HEK293 (cell line): ENCODE results near the gene TNNC2.

Experiments
- CTCF ChIA-PET: fragments of 350-600 bp; formaldehyde crosslinking; extraction: SDS; loops from one replicate; lab custom pipeline; 2021; ENCODE audit warnings: antibody characterized with exemption; lab: Yijun Ruan, JAX
- POLR2A ChIA-PET: fragments of 300-600 bp; formaldehyde crosslinking; extraction: SDS; loops from one replicate; lab custom pipeline; 2020; ENCODE audit warnings: antibody characterized with exemption, inconsistent platforms; lab: Yijun Ruan, JAX
- H3K27ac ChIP-seq: fragments of 200-500 bp; sonication (Bioruptor generic); 2 replicates; pipeline ENCODE4 v1.5.1; 2014; ENCODE audit warnings: low read depth, low read length, control low read depth, inconsistent platforms; ENCODE audit errors: extremely low read depth
- H3K36me3 ChIP-seq, 2 experiments: fragments of 200-500 bp in 1 of 2; sonication (Bioruptor generic) in 1 of 2; 1 replicate in 1 of 2; 2 replicates in 1 of 2; pipeline ENCODE4 v1.5.1; 2014 to 2017; ENCODE audit warnings: inconsistent platforms in 2 of 2, low read length in 2 of 2; ENCODE audit not compliant: control insufficient read depth in 2 of 2, insufficient read depth in 1 of 2
- H3K4me1 ChIP-seq: fragments of 200-500 bp; sonication (Bioruptor generic); 2 replicates; pipeline ENCODE4 v1.5.1; 2014; ENCODE audit warnings: mild to moderate bottlenecking, low read length, inconsistent platforms; ENCODE audit not compliant: control insufficient read depth, insufficient read depth
- H3K4me3 ChIP-seq: 2 replicates; pipeline ENCODE4 v1.5.1; 2011; ENCODE audit warnings: low read depth, mild to moderate bottlenecking, control low read depth, low read length, moderate library complexity
- H3K9me3 ChIP-seq: fragments of 200-500 bp; sonication (Bioruptor generic); 2 replicates; pipeline ENCODE4 v1.5.1; 2014; ENCODE audit warnings: low read depth, low read length, inconsistent platforms; ENCODE audit not compliant: control insufficient read depth, insufficient read depth
- GLIS1 ChIP-seq: fragments of 450-650 bp; formaldehyde crosslinking; IDR thresholded peaks from 2 replicates; pipeline ENCODE4 v1.5.1; 2016; ENCODE audit warnings: missing biosample characterization, missing genetic modification characterization
- KLF8 ChIP-seq: fragments of 450-650 bp; formaldehyde crosslinking; IDR thresholded peaks from 2 replicates; pipeline ENCODE4 v1.5.1; 2016; ENCODE audit warnings: missing biosample characterization, missing genetic modification characterization
- OSR2 ChIP-seq: fragments of 450-650 bp; formaldehyde crosslinking; IDR thresholded peaks from 2 replicates; pipeline ENCODE4 v1.5.1; 2016; ENCODE audit warnings: missing biosample characterization, missing genetic modification characterization
- SP7 ChIP-seq: fragments of 450-650 bp; formaldehyde crosslinking; IDR thresholded peaks from 2 replicates; pipeline ENCODE4 v1.5.1; 2016; ENCODE audit warnings: missing biosample characterization, missing genetic modification characterization
- ZBTB48 ChIP-seq: fragments of 450-650 bp; formaldehyde crosslinking; IDR thresholded peaks from 2 replicates; pipeline ENCODE4 v1.5.1; 2016; ENCODE audit warnings: missing biosample characterization, missing genetic modification characterization
- ZEB2 ChIP-seq: fragments of 450-650 bp; formaldehyde crosslinking; IDR thresholded peaks from 2 replicates; pipeline ENCODE4 v1.5.1; 2016; ENCODE audit warnings: missing biosample characterization, missing genetic modification characterization
- ZIC2 ChIP-seq: fragments of 450-650 bp; formaldehyde crosslinking; IDR thresholded peaks from 2 replicates; pipeline ENCODE4 v1.5.1; 2016; ENCODE audit warnings: missing biosample characterization, missing genetic modification characterization
- ZNF132 ChIP-seq: fragments of 450-650 bp; formaldehyde crosslinking; IDR thresholded peaks from 2 replicates; pipeline ENCODE4 v1.5.1; 2017; ENCODE audit warnings: missing biosample characterization, missing genetic modification characterization, borderline replicate concordance
- ZNF311 ChIP-seq: fragments of 450-650 bp; formaldehyde crosslinking; IDR thresholded peaks from 2 replicates; pipeline ENCODE4 v1.5.1; 2017; ENCODE audit warnings: missing biosample characterization, missing genetic modification characterization, borderline replicate concordance
- ZNF335 ChIP-seq: fragments of 450-650 bp; formaldehyde crosslinking; conservative IDR thresholded peaks from 2 replicates; pipeline ENCODE4 v1.5.1; 2016; ENCODE audit warnings: missing biosample characterization, missing genetic modification characterization
- ZNF366 ChIP-seq: fragments of 450-650 bp; formaldehyde crosslinking; conservative IDR thresholded peaks from 2 replicates; pipeline ENCODE4 v1.5.1; 2016; ENCODE audit warnings: missing biosample characterization, missing genetic modification characterization
- ZNF394 ChIP-seq: fragments of 450-650 bp; formaldehyde crosslinking; IDR thresholded peaks from 2 replicates; pipeline ENCODE4 v1.5.1; 2016; ENCODE audit warnings: missing biosample characterization, missing genetic modification characterization, mild to moderate bottlenecking, moderate library complexity, borderline replicate concordance
- ZNF596 ChIP-seq: fragments of 450-650 bp; IDR thresholded peaks from 2 replicates; pipeline ENCODE4 v1.5.0; 2018; ENCODE audit warnings: missing biosample characterization, mild to moderate bottlenecking, missing genetic modification characterization, moderate library complexity
- ZNF629 ChIP-seq: fragments of 450-650 bp; formaldehyde crosslinking; IDR thresholded peaks from 2 replicates; pipeline ENCODE4 v1.5.1; 2017; ENCODE audit warnings: missing biosample characterization, missing genetic modification characterization
- TF ChIP-seq, protein P1 (sequence below): fragments of 450-650 bp; formaldehyde crosslinking; IDR thresholded peaks from 2 replicates; pipeline ENCODE4 v1.5.1; 2017; ENCODE audit warnings: missing biosample characterization, missing genetic modification characterization
- TF ChIP-seq, protein P2 (sequence below): fragments of 450-650 bp; formaldehyde crosslinking; IDR thresholded peaks from 2 replicates; pipeline ENCODE4 v1.5.1; 2016; ENCODE audit warnings: missing biosample characterization, missing genetic modification characterization
- TF ChIP-seq, protein P3 (sequence below): fragments of 450-650 bp; formaldehyde crosslinking; IDR thresholded peaks from 2 replicates; pipeline ENCODE4 v1.5.1; 2016; ENCODE audit warnings: missing biosample characterization, missing genetic modification characterization
- TF ChIP-seq, protein P4 (sequence below): fragments of 450-650 bp; formaldehyde crosslinking; IDR thresholded peaks from 2 replicates; pipeline ENCODE4 v1.5.1; 2016; ENCODE audit warnings: missing biosample characterization, missing genetic modification characterization
- TF ChIP-seq, protein P5 (sequence below): fragments of 450-650 bp; formaldehyde crosslinking; IDR thresholded peaks from 2 replicates; pipeline ENCODE4 v1.5.1; 2016; ENCODE audit warnings: missing biosample characterization, missing genetic modification characterization

The TNNC2 gene

DNA sequence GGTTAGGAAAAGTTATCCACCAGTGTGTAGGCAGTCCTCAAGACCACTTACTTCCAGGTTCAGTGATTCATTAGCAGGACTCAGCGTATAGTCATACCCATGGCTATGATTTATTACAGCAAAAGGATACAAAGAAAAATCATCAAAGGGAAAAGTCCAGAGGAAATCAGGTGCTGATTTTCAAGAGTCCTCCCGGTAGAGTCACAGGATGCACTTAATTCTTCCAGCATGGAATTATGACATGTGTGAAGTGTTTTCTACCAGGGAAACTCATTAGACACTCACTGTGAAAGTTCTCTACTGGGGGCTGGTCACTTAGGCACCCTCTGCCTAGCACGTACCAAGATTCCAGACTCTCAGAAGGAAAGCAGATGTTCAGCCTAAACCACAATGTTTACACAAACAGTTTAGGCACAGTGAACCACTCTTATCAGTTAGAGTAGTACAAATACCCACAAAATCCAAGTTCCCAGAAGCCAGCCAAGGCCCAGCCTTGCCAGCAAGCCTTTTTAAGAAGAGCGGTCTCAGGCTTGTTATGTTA, 45.7 kb downstream of the TNNC2 start:
- CTCF ChIA-PET = interaction anchor here (0.7 to 2.3 kb wide), 2 partner anchors 10 to 825 kb away, joined by 5 to 20 read pairs; no protein-coding TSS in a partner anchor

More for the DNA sequence above, 45.7 kb downstream of the TNNC2 start:
- Histone ChIP-seq H3K27ac (peak overlapping the region; percentile 44), H3K36me3 (no peaks in the 10 kb centered on the region), H3K9me3 (no peaks in the 10 kb centered on the region), H3K4me3 (no peak overlapping the region), H3K4me1 (peaks cover 17% of the 10 kb centered on the region)
- TF ChIP-seq, protein P1, sequence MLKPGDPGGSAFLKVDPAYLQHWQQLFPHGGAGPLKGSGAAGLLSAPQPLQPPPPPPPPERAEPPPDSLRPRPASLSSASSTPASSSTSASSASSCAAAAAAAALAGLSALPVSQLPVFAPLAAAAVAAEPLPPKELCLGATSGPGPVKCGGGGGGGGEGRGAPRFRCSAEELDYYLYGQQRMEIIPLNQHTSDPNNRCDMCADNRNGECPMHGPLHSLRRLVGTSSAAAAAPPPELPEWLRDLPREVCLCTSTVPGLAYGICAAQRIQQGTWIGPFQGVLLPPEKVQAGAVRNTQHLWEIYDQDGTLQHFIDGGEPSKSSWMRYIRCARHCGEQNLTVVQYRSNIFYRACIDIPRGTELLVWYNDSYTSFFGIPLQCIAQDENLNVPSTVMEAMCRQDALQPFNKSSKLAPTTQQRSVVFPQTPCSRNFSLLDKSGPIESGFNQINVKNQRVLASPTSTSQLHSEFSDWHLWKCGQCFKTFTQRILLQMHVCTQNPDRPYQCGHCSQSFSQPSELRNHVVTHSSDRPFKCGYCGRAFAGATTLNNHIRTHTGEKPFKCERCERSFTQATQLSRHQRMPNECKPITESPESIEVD (tag by site-specific recombination) = peak; percentile 42
- TF ChIP-seq KLF8 (tag by site-specific recombination) (0 out of 2 replicates have a peak, but pooled peaks have one; percentile 13), ZNF335 (peak; percentile 70), ZNF394 (tag by site-specific recombination) (0 out of 2 replicates have a peak, but pooled peaks have one; percentile 12), ZEB2 (no peak), GLIS1 (tag by site-specific recombination) (peak; percentile 56), ZIC2 (peak; percentile 77), ZNF596 (tag by site-specific recombination) (no peak), ZNF311 (no peak), ZNF629 (tag by site-specific recombination) (0 out of 2 replicates have a peak, but pooled peaks have one; percentile 36), ZBTB48 (tag by site-specific recombination) (peak; percentile 56; the same call in 1 of the 2 replicates), SP7 (tag by site-specific recombination) (peak; percentile 71), ZNF132 (tag by site-specific recombination) (no peak), ZNF366 (tag by site-specific recombination) (no peak), OSR2 (tag by site-specific recombination) (peak; percentile 49; the same call in 1 of the 2 replicates)
- TF ChIP-seq, protein P2, sequence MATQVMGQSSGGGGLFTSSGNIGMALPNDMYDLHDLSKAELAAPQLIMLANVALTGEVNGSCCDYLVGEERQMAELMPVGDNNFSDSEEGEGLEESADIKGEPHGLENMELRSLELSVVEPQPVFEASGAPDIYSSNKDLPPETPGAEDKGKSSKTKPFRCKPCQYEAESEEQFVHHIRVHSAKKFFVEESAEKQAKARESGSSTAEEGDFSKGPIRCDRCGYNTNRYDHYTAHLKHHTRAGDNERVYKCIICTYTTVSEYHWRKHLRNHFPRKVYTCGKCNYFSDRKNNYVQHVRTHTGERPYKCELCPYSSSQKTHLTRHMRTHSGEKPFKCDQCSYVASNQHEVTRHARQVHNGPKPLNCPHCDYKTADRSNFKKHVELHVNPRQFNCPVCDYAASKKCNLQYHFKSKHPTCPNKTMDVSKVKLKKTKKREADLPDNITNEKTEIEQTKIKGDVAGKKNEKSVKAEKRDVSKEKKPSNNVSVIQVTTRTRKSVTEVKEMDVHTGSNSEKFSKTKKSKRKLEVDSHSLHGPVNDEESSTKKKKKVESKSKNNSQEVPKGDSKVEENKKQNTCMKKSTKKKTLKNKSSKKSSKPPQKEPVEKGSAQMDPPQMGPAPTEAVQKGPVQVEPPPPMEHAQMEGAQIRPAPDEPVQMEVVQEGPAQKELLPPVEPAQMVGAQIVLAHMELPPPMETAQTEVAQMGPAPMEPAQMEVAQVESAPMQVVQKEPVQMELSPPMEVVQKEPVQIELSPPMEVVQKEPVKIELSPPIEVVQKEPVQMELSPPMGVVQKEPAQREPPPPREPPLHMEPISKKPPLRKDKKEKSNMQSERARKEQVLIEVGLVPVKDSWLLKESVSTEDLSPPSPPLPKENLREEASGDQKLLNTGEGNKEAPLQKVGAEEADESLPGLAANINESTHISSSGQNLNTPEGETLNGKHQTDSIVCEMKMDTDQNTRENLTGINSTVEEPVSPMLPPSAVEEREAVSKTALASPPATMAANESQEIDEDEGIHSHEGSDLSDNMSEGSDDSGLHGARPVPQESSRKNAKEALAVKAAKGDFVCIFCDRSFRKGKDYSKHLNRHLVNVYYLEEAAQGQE = peak; percentile 67
- TF ChIP-seq, protein P3, sequence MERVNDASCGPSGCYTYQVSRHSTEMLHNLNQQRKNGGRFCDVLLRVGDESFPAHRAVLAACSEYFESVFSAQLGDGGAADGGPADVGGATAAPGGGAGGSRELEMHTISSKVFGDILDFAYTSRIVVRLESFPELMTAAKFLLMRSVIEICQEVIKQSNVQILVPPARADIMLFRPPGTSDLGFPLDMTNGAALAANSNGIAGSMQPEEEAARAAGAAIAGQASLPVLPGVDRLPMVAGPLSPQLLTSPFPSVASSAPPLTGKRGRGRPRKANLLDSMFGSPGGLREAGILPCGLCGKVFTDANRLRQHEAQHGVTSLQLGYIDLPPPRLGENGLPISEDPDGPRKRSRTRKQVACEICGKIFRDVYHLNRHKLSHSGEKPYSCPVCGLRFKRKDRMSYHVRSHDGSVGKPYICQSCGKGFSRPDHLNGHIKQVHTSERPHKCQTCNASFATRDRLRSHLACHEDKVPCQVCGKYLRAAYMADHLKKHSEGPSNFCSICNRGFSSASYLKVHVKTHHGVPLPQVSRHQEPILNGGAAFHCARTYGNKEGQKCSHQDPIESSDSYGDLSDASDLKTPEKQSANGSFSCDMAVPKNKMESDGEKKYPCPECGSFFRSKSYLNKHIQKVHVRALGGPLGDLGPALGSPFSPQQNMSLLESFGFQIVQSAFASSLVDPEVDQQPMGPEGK (tag by site-specific recombination) = no peak
- TF ChIP-seq, protein P4, sequence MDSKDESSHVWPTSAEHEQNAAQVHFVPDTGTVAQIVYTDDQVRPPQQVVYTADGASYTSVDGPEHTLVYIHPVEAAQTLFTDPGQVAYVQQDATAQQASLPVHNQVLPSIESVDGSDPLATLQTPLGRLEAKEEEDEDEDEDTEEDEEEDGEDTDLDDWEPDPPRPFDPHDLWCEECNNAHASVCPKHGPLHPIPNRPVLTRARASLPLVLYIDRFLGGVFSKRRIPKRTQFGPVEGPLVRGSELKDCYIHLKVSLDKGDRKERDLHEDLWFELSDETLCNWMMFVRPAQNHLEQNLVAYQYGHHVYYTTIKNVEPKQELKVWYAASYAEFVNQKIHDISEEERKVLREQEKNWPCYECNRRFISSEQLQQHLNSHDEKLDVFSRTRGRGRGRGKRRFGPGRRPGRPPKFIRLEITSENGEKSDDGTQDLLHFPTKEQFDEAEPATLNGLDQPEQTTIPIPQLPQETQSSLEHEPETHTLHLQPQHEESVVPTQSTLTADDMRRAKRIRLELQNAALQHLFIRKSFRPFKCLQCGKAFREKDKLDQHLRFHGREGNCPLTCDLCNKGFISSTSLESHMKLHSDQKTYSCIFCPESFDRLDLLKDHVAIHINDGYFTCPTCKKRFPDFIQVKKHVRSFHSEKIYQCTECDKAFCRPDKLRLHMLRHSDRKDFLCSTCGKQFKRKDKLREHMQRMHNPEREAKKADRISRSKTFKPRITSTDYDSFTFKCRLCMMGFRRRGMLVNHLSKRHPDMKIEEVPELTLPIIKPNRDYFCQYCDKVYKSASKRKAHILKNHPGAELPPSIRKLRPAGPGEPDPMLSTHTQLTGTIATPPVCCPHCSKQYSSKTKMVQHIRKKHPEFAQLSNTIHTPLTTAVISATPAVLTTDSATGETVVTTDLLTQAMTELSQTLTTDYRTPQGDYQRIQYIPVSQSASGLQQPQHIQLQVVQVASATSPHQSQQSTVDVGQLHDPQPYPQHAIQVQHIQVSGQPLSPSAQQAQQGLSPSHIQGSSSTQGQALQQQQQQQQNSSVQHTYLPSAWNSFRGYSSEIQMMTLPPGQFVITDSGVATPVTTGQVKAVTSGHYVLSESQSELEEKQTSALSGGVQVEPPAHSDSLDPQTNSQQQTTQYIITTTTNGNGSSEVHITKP (tag by site-specific recombination) = peak; percentile 89
- TF ChIP-seq, protein P5, sequence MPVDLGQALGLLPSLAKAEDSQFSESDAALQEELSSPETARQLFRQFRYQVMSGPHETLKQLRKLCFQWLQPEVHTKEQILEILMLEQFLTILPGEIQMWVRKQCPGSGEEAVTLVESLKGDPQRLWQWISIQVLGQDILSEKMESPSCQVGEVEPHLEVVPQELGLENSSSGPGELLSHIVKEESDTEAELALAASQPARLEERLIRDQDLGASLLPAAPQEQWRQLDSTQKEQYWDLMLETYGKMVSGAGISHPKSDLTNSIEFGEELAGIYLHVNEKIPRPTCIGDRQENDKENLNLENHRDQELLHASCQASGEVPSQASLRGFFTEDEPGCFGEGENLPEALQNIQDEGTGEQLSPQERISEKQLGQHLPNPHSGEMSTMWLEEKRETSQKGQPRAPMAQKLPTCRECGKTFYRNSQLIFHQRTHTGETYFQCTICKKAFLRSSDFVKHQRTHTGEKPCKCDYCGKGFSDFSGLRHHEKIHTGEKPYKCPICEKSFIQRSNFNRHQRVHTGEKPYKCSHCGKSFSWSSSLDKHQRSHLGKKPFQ = peak; percentile 46; the same call in 1 of the 2 replicates
- POLR2A ChIA-PET = interaction anchor here (1.0 kb wide), 2 partner anchors 10 to 34 kb away, joined by 3 to 5 read pairs; partner anchors contain the start of genes DNTTIP1 and WFDC3
